Measurements from ENCODE around the gene USP34.
A peak's percentile ranks its signal among the peaks of the same experiment; 100 is the strongest.
"Not testable (repeated sequence)": the region's sequence is repeated elsewhere in the genome, so short reads cannot be mapped to it uniquely, and the experiment has no call there.

Gene USP34

DNA sequence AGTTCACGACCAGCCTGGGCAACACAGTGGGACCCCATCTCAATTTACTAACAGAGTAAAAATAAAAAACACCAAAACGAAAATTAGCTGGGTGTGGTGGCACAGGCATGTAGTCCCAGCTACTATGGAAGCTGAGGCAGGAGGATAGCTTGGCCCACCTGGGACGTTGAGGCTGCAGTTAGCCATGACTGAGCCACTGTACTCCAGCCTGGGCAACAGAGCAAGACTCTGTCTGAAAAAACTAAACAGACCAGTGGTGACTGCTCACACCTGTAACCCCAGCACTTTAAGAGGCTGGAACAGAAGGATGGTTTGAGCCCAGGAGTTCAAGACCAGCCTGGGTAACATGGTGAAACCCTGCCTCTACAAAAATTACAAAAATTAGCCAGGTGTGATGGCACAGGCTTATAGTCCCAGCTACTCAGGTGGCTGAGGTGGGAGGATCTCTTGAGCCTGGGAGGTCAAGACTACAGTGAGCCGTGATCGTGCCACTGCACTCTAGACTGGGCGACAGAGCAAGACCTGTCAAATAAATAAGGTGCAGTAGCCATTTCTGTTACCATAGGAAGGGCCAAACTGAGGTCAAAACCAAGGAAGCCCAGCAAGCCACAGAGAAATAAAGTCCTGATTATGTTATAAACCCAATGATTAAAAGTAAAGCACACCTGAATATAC, 14.0 kb downstream of the USP34 start:
- DNase-seq = no peak

- no peak for DNase-seq
These were observed 14.7 kb downstream of the USP34 start for GRCh38 chr2:61456070-61456745.

DNA sequence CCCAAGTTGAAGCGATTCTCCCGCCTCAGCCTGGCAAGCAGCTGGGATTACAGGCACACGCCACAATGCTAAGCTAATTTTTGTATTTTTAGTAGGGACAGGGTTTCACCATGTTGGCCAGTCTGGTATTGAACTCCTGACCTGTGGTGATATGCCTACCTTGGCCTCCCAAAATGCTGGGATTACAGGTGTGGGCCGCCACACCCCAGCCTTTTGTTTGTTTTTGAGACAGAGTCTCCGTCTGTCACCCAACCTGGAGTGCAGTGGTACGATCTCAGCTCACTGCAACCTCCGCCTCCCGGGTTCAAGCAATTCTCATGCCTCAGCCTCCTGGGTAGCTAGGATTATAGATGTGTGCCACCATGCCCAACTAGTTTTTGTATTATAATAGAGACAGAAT, 15.9 kb downstream of the USP34 start:
- not testable (repeated sequence) for DNase-seq

- no peak for DNase-seq
These were observed 16.5 kb downstream of the USP34 start for GRCh38 chr2:61454383-61454782.

GRCh38 chr2:61452392-61452791, 18.5 kb downstream of the USP34 start:
- DNase-seq = no peak

- no peak for DNase-seq
These were observed 19.7 kb downstream of the USP34 start for GRCh38 chr2:61451178-61451577.

- DNase-seq = no peak
These were observed 20.7 kb downstream of the USP34 start for GRCh38 chr2:61450144-61450543.

DNA sequence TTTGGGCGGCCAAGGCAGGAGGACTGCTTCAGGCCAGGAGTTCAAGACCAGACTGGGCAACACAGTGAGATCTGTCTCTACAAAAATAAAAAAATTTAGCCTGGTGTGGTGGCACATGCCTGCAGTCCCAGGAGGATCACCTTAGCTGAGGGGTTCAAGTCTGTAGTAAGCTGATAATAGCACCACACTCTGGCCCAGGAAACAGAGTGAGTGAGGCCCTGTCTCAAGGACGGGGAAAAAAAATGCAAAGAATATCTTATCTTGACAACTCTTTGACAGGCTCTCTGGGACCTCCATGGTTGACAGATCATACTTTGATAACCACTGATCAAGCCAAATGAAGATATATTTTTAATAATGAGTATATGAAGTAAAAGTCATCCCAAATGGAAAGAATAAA, 22.7 kb downstream of the USP34 start:
- DNase-seq = no peak

DNA sequence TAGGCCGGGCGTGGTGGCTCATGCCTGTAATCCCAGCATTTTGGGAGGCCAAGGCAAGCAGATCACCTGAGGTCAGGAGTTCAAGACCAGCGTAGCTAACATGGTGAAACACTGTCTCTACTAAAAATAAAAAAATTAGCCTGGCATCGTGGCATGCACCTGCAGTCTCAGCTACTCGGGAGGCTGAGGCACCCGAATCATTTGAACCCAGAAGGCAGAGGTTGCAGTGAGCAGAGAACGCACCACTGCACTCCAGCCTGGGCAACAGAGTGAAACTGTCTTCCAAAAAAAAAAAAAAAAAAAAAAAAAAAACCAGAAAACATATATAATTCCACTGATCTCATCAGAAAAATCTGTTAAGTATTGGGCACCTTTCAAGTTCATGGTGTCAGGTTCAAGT, 23.9 kb downstream of the USP34 start:
- not testable (repeated sequence) for DNase-seq

DNA sequence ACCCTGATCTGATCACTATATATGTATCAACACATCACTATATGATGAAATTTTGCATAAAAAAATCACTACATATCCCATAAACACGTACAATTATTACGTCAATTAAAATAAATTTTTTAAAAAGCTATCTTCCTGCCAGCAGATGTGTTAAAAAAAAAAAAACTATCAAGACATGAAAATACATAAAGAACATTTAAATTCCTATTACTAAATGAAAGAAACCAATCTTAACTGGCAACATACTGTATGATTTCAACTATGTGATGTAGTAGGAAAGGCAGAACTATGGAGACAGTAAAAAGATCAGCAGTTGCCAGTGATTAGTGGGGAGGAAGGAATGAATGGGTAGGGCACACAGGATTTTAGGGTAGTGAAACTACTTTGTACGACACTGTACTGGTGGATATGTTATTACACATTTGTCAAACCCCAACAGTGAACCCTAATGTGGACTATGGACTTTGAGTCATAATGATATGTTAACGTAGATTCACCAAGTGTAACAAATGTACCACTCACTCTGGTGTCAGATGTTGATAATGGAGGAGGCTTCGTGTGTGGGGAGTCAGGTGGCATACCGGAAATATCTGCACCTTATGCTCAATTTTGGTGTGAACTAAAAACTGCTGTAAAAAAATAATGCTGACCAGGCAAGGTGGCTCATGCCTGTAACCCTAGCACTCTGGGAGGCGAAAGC, 27.4 kb downstream of the USP34 start:
- peak; percentile 55 for DNase-seq

GRCh38 chr2:61439241-61440002, 31.5 kb downstream of the USP34 start:
- no peak for DNase-seq

GRCh38 chr2:61438670-61439069, 32.2 kb downstream of the USP34 start:
- DNase-seq = no peak

- no peak for DNase-seq
These were observed 33.7 kb downstream of the USP34 start for GRCh38 chr2:61437170-61437569.

DNA sequence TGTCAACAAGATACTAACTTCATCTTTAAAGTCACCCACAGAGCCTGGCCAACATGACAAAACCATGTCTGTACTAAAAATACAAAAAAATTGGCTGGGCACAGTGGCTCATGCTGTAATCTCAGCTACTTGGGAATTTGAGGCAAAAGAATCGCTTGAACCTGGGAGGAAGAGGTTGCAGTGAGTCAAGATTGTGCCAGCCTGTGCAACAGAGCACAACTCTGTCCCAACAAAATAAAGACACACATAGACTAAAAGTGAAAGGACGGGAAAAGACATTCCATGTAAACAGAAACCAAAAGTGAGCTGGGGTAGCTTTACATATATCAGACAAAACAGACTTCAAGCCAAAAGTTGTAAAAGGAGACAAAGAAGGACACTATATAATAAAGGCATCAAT, 34.8 kb downstream of the USP34 start:
- DNase-seq = no peak

DNA sequence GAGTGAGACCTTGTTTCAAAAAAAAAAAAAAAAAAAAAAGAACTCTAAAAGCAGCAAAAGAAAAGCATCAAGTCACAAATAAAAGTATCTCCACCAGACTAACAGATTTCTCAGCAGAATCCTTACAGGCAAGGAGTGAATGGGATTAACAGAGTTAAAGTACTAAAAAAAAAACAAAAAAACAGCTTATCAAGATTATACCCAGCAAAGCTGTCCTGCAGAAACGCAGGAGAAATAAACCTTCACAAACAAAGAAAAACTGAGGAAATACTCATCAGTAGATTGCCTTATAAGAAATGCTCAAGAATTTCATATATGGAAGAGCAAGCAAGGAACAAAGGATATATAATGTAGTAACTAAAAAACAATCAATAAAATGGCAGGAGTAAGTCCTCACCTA, 35.6 kb downstream of the USP34 start:
- no peak for DNase-seq

- DNase-seq = no peak
These were observed 36.6 kb downstream of the USP34 start for GRCh38 chr2:61434314-61434713.

DNA sequence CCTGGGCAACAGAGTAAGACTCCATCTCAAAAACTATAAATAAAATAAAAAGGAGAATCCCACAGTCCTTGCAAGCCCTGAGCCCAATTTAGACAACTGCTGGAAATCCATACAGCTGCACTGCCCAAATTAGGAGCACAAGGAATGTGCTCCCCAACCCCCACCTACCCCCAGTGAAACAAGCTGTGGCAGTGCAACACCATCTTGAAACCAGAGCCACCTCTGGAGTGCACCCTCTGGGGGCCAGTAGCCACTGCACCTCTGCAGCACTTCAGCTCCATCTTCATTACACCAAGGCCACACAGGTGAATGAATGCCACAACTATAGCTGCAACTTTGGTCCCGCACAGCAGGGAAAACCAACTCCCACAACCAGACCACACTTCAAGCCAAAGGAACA, 37.3 kb downstream of the USP34 start:
- no peak for DNase-seq

DNA sequence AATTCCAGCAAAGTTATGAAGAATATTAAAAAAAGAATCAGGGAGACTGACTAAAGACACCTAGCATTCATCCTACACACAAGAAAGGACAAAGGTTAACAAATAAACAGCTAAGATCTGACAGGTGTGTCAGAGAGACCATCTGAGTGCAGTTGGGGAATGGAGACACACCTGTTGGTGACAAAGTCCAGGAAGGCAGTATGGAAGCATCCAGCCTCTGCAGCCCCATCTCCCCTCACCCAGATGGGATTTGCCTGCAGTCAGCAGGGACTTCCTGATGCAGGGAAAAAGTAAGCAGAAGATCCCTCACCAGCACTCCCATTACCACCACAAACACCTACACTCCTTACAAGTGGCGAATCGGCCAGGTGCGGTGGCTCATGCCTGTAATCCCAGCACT, 37.9 kb downstream of the USP34 start:
- DNase-seq = no peak

GRCh38 chr2:61431345-61431744, 39.5 kb downstream of the USP34 start:
- DNase-seq = no peak

DNA sequence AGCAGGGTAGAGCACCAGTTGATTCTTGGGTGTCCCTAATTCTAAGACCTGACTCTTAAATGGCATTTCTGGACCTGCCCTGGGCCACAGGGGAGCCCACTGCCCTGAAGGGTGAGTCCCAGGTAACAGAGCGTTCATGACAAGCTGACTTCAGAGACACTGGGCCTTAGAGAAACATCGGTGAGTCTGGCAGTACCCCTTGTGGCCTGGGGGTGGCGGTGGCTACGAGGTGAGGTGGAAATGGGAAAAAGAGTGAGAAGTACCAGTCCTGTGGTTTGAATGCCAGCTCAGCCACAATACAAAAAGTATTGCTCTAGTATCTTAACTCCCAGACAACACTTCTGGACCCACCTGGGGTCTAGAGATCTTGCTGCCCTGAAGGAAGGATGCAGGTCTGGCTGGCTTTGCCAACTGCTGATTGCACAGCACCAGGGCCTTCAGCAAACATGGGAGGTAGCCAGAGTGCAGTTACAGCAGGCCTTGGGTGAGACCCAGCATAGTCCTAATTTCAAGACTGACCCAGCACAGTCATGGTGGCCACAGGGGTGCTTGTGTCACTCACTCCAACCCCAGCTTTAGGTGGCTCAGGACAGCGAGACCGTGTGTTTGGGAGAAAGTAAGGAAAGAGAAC, 44.5 kb downstream of the USP34 start:
- peak; percentile 51 for DNase-seq

GRCh38 chr2:61425605-61426155, 45.2 kb downstream of the USP34 start:
- no peak for DNase-seq

GRCh38 chr2:61423714-61424113, 47.2 kb downstream of the USP34 start:
- no peak for DNase-seq

- no peak for DNase-seq
These were observed 49.3 kb downstream of the USP34 start for GRCh38 chr2:61421611-61422010.

Measured in NCI-H526 treated with DMSO at 0.1 percent for 48 hours (cell line).